GM23338 (cell line): ENCODE data around the gene MEF2D. TPM values are rescaled to one million over a fixed set of nuclear protein-coding genes. Genes with fewer than 3 reads are reported as not detected.

Source experiments
- ATAC-seq: fragments of 200-7000 bp; cut with Tn5 transposase; 3 replicates; pipeline ENCODE4 v1.9.1; 2020
- DNase-seq: peaks from one replicate; pipeline ENCODE4 v3.0.0-alpha.2; 2015; ENCODE audit warnings: low spot score
- H2AFZ ChIP-seq: fragments of 200-600 bp; sonication (generic); 2 replicates; pipeline ENCODE4 v1.8.0; 2016; ENCODE audit warnings: antibody characterized with exemption, mild to moderate bottlenecking, moderate library complexity
- H3F3A ChIP-seq: fragments of 200-600 bp; sonication (generic); replicated peaks from 2 replicates; pipeline ENCODE4 v1.8.0; 2017; ENCODE audit warnings: antibody characterized with exemption, mixed run types, low read depth
- H3K27ac ChIP-seq: fragments of 200-600 bp; sonication (generic); 2 replicates; pipeline ENCODE4 v1.6.1; 2016; ENCODE audit warnings: low read depth
- H3K27me3 ChIP-seq: fragments of 200-600 bp; sonication (generic); 2 replicates; pipeline ENCODE4 v1.8.0; 2016; ENCODE audit warnings: mild to moderate bottlenecking, mixed run types, moderate library complexity; ENCODE audit not compliant: insufficient read depth
- H3K36me3 ChIP-seq: fragments of 200-600 bp; sonication (generic); 2 replicates; pipeline ENCODE4 v1.8.0; 2016; ENCODE audit warnings: mild to moderate bottlenecking; ENCODE audit not compliant: insufficient read depth
- H3K4me1 ChIP-seq: fragments of 200-600 bp; sonication (generic); 2 replicates; pipeline ENCODE4 v1.8.0; 2016; ENCODE audit warnings: mild to moderate bottlenecking, moderate library complexity; ENCODE audit not compliant: insufficient read depth
- H3K4me2 ChIP-seq: fragments of 200-600 bp; sonication (generic); 2 replicates; pipeline ENCODE4 v1.7.1; 2017; ENCODE audit warnings: mixed run types
- H3K4me3 ChIP-seq: fragments of 200-600 bp; sonication (generic); 2 replicates; pipeline ENCODE4 v1.6.1; 2016; ENCODE audit warnings: mixed run types
- H3K79me2 ChIP-seq: fragments of 200-600 bp; sonication (generic); replicated peaks from 2 replicates; pipeline ENCODE4 v1.8.0; 2017; ENCODE audit warnings: mild to moderate bottlenecking; ENCODE audit not compliant: insufficient read depth
- H3K9me2 ChIP-seq: fragments of 200-600 bp; sonication (generic); 2 replicates; pipeline ENCODE4 v1.8.0; 2017; ENCODE audit not compliant: insufficient read depth
- H4K20me1 ChIP-seq: fragments of 200-600 bp; sonication (generic); replicated peaks from 2 replicates; pipeline ENCODE4 v1.8.0; 2017; ENCODE audit warnings: mild to moderate bottlenecking; ENCODE audit not compliant: insufficient read depth
- H3K27ac Mint-ChIP-seq: 2 replicates; pipeline ENCODE4 v1.8.0; 2020; ENCODE audit warnings: inconsistent platforms, mild to moderate bottlenecking, moderate library complexity, mixed read lengths
- H3K27me3 Mint-ChIP-seq: 3 replicates; pipeline ENCODE4 v1.8.0; 2022; ENCODE audit warnings: low read depth, mild to moderate bottlenecking, moderate library complexity, mixed read lengths, inconsistent platforms; ENCODE audit not compliant: insufficient read depth, poor library complexity
- H3K36me3 Mint-ChIP-seq: 3 replicates; pipeline ENCODE4 v1.8.0; 2021; ENCODE audit warnings: low read depth, mild to moderate bottlenecking, inconsistent platforms, moderate library complexity, mixed read lengths
- H3K4me1 Mint-ChIP-seq: 3 replicates; pipeline ENCODE4 v1.8.0; 2020; ENCODE audit warnings: mild to moderate bottlenecking, inconsistent platforms, mixed read lengths
- H3K4me3 Mint-ChIP-seq: 3 replicates; pipeline ENCODE4 v1.8.0; 2021; ENCODE audit warnings: moderate library complexity, mild to moderate bottlenecking, inconsistent platforms, mixed read lengths
- H3K9me3 Mint-ChIP-seq: 3 replicates; pipeline ENCODE4 v1.8.0; 2020; ENCODE audit warnings: moderate library complexity, mild to moderate bottlenecking, inconsistent platforms, mixed read lengths
- CREB1 ChIP-seq: fragments of 250-450 bp; sonication (Bioruptor Pico); IDR thresholded peaks from 2 replicates; pipeline ENCODE4 v1.5.0; 2020; ENCODE audit warnings: low read depth, mild to moderate bottlenecking, moderate library complexity
- ETS1 ChIP-seq: IDR thresholded peaks from 2 replicates; pipeline ENCODE4 v1.6.1; 2016; ENCODE audit warnings: antibody characterized with exemption
- EZH2phosphoT487 ChIP-seq: fragments of 200-600 bp; sonication (generic); IDR thresholded peaks from one replicate; pipeline ENCODE4 v1.8.1; 2018; ENCODE audit warnings: antibody characterized with exemption; ENCODE audit not compliant: unreplicated experiment
- JUNB ChIP-seq: IDR thresholded peaks from one replicate; pipeline ENCODE4 v1.6.1; 2016; ENCODE audit warnings: antibody characterized with exemption; ENCODE audit not compliant: unreplicated experiment
- NANOG ChIP-seq: IDR thresholded peaks from 2 replicates; pipeline ENCODE4 v1.6.1; 2016; ENCODE audit warnings: antibody characterized with exemption, borderline replicate concordance
- REST ChIP-seq: IDR thresholded peaks from one replicate; pipeline ENCODE4 v1.6.1; 2018; ENCODE audit warnings: antibody characterized with exemption; ENCODE audit not compliant: unreplicated experiment
- ZNF331 ChIP-seq: fragments of 250-450 bp; sonication (Bioruptor Pico); IDR thresholded peaks from 2 replicates; pipeline ENCODE4 v1.5.0; 2020; ENCODE audit warnings: low read depth, mild to moderate bottlenecking, moderate library complexity
- ZNF462 ChIP-seq: fragments of 250-450 bp; sonication (Bioruptor Pico); IDR thresholded peaks from 2 replicates; pipeline ENCODE4 v1.5.0; 2020; ENCODE audit warnings: mild to moderate bottlenecking, moderate library complexity
- polyA plus RNA-seq: library from polyadenylated mRNA; unstranded; fragments of >200 nt; fragmentation: Nextera tagmentation; extraction: Ambion mirVana; gene quantifications from 2 replicates; pipeline ENCODE4 v1.2.1, GENCODE V29; 2016
- total RNA-seq: library from RNA; depleted of rRNA; stranded (reverse); fragments of >200 nt; shearing (Covaris generic); gene quantifications from 2 replicates; pipeline ENCODE4 v1.2.3, GENCODE V29; 2014

The MEF2D gene
- total and polyA plus RNA-seq, 2 experiments from 2014 or later, result 10.6 to 15.5 TPM

DNA sequence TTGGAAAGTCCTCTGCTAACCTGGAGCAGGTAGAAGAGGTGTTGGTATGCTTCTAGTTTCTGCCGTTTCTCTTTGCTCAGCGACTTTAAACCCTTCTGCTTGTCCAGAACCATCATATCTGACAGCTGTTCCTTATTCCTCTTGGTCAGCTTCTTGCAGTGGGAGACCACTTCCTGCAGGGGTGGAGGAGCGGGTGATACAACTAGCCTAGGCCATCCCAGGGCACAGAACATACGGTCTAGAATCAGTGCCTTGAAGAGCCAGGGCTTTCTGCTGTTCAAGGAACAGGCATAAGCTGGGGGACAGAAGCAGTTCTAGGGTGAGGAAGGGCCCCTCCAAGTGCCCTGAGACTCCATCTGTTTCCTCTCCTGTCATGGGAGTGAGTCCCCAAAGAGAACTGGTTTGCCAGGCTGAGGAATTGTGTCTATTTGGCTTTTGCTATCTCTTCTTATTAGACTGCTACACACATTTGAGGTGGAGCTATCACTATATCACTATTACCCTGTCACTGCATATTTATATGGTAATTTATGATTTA is 39.3 kb upstream of the MEF2D start (continued):
- TF ChIP-seq ZNF462 (CRISPR knock-in tag), result no peak
- no peak for TF ChIP-seq EZH2phosphoT487
- no peak for TF ChIP-seq ZNF331
- no peak for TF ChIP-seq NANOG
- no peak for TF ChIP-seq ETS1
- no peak for TF ChIP-seq JUNB
- no peak for TF ChIP-seq CREB1 (CRISPR knock-in tag)

- peaks cover 29% of the 10 kb centered on the region for H3K36me3 ChIP-seq
- no peak overlapping the region for H3K27ac ChIP-seq
- Mint-ChIP-seq H3K27me3 (peaks cover 2% of the 10 kb centered on the region), H3K27ac (no peak overlapping the region), H3K36me3 (peaks cover 46% of the 10 kb centered on the region), H3K4me3 (no peak overlapping the region), H3K4me1 (0 out of 3 replicates have a peak, but pooled peaks cover 7% of the 10 kb centered on the region), H3K9me3 (no peaks in the 10 kb centered on the region)
- H3K9me2 ChIP-seq, result no peaks in the 10 kb centered on the region
- H3K79me2 ChIP-seq, result no peaks in the 10 kb centered on the region
- ATAC-seq, result no peak
- no peak overlapping the region for H3K4me2 ChIP-seq
- no peak overlapping the region for H3K4me3 ChIP-seq
- no peak for DNase-seq
- H3K27me3 ChIP-seq, result no peaks in the 10 kb centered on the region
- H2AFZ ChIP-seq, result no peak overlapping the region
- H3K4me1 ChIP-seq, result no peaks in the 10 kb centered on the region
- no peaks in the 10 kb centered on the region; the same call in 1 of the 2 replicates for H4K20me1 ChIP-seq
- H3F3A ChIP-seq, result no peaks in the 10 kb centered on the region
- no peak for TF ChIP-seq EZH2phosphoT487
- no peak for TF ChIP-seq CREB1 (CRISPR knock-in tag)
- TF ChIP-seq JUNB, result no peak
- TF ChIP-seq ZNF331, result no peak
- no peak for TF ChIP-seq REST
Observed at GRCh38 chr1:156538711-156539440, 38.3 kb upstream of the MEF2D start.
